GM19397 (cell line): ENCODE measurements around the gene BCAS3.

Experiments used
- ATAC-seq: cut with Tn5 transposase; IDR thresholded peaks from one replicate; pipeline ENCODE4 v1.9.1; 2021; ENCODE audit warnings: mild to moderate bottlenecking, moderate library complexity; ENCODE audit not compliant: unreplicated experiment

Gene BCAS3

DNA sequence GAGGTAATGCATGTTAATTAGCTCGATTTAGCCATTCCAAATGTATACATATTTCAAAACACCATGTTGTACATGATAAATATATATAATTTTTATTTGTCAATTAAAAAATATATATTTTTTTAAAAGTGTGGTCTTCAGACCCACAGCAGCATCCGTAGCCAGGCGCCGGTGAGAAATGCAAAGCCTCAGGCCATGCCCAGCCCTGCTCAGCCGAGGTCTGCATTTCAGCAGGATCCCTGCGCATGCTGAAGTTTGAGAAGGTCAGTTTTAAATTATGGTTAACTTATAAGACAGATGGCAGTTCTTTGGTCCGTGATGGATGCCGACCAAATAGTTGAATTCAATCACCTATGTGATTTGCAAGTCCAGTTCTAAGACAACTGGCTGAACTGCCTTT lies 694.0 kb downstream of the BCAS3 start:
- no peak for ATAC-seq

DNA sequence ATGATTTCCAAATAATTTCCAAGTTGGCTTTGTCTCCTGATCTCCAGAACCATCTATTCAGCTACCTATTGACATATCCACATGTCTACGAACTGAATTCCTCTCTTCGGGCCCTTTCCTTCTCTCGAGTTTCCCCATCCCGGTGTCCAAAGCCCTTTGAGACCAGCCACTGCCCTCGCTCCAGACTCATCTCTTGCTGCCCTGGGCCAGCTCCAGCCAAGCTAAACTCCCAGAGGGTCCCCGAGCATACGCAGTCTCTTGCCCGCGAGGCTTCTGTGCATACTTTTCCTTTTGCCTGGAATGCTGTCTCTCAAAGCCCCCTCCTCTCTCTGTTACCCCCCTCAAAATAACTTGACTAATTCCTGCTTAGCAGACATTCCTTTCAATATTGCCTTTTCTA lies 694.8 kb downstream of the BCAS3 start:
- ATAC-seq, result no peak

DNA sequence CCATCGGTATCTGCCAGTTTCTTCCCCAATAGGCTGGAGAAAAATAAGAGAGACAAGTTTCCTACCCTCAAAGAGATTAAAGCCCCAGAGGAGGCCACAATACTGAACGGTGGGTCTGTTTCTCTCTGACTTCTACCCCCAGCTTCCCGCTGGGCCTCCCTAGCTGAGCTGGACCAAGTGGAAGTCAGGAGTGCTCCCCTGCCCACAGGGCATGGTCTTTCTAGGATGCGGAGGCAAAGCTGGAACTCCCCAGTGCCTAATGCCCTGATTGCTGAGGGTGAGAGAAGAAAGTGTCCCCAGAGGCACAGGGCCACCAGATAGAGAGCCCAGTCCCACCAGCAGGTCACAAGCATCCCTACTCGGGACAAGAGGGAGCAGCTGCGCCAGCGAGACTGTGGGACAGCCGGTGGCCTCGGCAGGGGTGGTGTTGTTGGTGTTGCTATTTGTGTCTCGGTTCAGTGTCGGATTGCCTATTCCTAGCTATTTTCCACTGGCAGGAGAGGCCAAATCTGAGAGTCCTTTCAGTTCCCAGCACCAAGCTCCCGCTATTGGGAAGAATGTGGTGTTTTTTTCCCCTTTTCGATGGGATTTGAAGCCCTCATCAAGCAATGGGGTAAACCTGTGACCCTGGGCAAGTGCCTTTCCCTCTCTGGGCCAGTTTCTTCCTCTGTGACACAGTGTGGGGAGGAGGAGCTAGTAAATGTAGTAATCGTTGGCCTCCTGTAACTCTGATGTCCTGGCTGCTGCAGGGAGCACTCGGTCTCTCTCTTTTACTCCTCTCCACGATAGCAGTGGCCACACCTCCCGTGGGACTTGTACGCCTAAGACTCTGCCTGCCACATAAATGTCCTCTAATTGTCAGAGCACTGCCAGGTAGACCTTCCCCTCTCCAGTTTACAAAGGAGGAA lies 699.5 kb downstream of the BCAS3 start:
- no peak for ATAC-seq

DNA sequence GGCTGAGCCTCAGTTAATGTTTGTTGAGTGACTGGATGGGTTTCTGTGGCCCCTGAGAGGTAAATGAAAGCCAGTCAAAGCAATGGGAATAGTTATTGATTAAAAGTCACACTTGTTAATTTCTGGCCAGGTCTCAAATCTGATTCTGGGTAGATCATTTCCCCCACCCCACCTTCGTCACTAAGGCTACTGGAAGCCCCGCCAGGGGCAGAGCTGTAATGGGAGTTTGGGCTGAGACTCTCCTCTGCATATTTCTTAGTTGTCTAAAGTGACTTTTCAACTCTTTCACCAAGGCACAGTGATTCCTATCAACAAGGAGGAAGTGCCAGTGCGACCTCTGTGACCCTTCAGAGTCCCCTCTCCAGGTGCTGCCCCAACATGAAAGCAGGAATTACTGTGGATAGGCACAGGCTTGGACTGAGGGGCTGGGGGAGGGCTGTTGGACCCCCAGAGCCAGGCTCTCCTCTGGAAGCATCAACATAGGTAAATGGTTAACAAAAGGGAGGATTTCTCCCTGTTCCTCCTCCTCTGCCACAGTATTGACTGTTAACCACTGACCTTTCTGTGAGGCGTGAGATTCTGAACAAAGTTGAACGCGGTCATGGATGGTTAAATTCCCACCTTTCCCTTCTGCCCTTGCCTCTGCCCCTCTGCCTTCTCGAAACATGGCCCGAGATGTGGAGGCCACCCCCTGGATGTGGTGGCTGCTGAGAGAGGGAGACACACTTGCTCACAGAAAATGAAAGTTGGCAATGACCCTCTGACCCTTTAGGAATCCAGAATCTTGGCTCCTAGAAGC lies 701.2 kb downstream of the BCAS3 start:
- ATAC-seq, result no peak

DNA sequence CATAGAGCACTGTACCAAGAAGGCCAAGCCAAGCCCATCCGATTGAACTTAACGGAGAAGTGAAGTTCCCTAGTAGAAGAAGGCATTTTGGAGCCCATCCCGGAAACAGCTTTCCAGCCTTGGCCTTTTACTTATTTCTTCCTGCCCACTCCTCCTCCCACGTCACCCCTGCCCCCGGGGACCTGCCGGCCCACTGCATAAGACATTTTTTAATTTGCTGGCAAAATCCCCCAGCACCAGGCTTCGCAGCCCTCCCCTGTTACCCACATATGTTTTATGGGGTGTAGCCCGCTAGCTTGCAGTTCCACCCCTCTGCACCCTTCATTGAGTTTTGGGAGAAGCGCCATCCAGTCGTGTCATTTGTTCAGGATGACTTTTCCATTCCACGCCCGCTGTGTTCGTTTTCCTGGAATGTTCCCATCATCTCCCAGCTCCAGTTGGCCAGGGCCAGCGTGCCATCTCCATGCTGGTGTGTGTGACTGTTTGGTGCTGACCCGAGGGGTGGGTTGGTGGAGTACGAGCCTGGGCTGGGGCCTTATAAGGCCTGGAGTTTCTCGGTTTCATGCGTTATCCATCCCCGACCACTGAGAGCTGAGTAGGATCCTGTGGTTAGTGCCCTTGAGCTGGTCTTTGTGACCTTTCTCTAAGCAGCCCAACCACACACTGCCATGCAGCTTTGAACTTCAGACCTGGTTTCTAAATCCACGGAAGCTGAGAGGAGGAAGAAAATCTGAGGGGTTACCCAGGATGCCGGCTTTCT lies 702.0 kb downstream of the BCAS3 start:
- ATAC-seq, result no peak

DNA sequence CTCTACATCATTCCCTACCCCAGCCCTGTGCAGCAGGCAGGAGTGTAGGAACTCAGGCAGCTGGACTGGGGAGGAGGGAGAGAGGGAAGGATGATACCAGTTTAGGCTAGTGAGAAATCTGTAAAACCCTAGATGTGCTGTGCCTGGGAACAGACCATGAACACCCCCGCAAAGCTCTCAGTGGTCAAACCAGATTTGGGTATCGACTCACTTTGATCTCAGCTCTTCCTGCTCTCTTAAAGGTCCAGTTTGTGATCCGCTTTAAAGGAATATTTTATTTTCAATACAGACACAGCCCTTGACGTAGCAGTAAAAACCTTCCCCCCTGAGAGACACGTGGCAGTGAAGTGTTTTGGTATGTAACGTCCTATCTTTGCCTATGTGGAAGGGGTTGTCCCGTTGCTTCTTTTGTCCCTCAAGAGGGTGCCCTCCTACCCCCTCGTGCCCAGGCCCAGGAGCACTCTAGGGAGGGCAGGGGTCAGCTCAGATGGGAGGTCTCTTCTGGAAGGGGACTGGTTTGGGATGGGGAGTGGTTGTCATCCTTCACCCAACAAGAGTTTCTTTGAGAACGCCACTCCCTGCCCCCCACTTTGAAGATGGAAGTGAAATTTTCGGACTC lies 702.7 kb downstream of the BCAS3 start:
- no peak for ATAC-seq

DNA sequence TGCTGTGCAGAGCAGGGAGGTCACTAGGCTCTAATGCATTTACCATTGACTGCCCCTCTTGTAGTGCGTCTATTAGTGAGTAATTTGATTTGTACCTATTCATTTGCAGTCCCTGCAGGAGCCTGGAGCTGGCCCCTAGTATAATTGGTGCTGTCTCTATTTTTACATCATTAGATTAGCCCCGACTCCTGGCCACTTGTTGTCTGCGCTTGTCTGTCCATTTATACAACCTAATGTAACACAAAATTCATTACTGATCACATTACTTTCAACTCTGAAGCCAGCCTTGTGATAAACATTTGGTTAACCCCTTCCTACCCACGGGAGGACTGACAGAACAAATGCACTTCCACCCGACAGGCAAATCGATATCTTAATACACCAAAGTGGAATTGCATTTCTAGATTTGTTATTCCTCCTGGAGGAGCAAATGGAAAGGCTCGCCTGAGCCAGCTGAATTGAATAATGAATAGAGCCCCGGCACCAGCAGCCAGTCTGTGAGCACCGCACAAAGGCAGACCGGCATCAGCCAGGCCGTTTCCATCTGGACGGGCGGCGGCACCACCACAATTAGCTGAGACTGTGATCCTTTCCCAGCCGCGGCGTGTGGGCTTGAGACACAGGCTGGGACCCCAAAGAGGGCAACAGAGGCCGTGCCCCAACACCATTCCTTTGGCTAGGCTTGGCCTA lies 703.3 kb downstream of the BCAS3 start:
- no peak for ATAC-seq

DNA sequence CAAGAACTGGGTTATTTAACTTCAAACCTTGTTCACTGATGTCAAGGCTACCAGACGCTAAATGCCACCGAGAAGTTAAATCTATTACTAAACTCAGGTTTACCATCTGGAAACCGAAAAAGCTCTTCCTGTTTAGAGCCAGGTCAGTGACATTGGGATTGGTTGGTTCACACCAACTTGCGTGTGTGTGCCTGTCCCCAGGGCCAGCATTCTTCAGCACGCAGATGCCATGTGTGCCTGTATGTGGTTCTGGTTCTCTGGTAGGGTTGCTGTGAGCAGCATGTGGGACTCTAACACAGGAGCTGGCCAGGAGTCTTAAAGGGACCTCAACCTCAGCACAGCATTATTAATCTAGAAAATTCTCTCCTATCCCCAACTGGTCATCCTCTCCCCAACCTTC lies 703.9 kb downstream of the BCAS3 start:
- ATAC-seq, result no peak

DNA sequence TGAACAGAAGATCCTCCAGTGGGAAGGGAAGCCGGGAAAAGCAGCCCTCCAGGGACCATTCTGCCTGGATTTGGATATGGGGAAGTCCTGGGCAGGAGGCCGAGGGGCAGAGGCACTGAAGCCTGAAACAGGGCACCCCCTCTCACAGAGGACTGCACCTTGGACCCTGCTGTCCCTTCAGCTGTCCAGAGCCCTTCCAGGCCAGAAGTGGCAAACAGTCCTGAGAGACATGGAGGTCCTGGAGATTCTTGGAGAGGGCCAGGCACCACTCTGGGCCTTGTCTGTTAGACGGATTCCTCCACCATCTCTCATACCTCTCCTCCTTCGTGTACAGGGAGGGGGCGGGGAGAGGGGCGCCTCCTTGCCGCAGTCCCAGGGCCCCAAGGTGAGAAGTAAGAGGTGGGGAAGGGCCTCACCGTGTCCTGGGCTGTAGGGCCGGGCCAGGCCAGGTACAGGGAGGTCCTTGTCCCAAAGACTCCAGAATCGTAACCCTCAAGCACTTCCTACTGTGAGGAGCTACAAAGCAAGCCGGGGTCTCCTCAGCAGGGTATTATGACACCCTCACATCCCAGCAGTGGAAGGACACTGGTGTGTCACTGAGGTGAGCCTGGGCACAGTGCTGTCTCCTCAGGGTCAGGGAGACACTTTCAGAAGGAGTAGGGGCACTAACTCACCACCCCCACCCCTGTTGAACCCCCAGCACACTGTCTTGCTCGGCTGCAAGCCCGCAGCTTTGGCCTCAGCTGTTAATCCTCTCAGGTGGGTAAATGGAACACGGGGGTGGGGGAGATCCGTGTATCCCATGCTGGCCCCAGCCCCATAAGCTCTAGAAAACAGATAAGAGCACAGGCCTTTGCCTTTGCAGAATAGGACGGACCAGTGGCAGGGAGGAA lies 705.4 kb downstream of the BCAS3 start:
- ATAC-seq, result no peak

DNA sequence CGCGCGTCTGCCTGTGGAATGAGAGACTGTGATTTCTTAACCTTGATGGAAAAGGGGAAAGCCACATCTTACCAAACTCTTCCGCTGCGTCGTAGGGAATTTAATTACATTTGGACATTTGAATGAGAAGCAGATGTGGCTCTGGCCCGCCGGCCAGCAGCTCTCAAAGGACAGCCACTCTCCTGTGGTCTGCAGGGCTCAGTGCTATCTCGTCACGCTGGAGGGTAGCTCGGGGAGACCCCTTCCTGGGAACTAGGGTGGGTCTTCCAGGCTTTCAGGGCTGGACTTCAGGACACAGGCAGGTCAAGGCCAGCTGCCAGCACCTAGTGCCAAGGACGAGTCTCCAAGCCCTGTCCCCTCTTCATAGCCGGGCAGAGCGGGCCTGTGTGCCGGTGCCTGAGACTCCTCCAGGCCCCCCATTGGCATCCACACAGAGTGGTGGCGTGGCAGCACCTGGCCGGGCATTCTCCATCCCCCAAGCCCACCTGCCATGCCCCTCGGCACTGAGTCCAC lies 706.1 kb downstream of the BCAS3 start:
- no peak for ATAC-seq

DNA sequence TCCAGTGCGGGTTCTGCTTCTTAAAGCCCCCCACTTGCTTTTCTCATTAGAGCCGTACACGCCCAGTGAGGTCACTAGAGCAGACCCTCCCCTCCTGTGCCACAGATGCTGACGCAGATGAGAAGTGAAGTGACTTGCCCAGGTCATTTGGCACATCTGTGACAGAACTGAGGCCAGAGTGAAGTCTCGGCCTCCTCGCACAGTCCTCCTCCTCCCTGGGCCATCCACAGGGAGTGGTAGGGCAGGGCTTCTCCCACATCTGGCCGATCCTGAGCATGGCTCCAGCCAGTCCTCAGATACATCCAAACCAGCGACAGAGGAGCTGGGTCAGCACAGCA lies 706.7 kb downstream of the BCAS3 start:
- no peak for ATAC-seq

DNA sequence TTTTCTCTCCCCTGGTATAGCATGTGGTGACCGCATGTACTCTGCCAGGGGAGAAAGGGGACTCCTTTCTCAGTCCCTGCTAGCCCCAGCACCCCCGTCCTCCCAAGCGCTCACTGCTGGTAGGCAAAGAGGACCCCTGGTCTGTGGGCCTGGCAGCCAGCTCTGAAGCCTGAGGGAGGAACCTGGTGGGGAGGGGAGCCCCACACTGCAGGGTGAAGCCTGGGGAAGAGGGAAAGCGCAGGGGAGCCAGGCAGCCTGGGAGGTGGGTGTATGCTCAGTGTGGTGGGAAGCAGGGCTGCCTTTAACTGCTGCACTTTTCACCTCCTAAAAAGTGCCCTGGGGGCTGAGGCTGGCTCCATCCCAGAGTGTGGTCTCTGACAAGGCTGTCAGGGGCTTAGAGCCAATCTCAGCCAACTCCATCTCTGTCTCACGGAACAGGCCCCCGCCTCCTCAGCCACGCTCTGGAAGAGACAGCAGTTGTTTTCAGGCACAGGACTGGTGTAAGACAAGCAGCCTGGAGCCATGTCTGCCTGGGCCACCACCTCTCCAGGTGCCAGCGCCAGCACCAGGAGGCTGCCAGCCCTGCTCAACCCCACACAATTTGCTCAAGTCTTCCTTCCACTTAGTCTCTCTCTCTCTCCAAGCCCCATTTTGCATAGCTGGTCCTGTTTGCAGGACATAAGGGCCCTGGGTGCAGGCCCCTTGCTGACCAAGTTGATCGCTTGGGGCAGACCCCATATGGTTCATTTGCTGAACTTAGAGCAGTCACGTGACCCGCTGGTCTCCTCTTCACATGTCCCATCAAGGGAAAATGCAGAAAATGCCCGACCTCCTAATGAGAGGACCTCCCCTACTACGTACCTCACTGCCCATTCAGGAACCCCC lies 707.3 kb downstream of the BCAS3 start:
- ATAC-seq, result no peak

DNA sequence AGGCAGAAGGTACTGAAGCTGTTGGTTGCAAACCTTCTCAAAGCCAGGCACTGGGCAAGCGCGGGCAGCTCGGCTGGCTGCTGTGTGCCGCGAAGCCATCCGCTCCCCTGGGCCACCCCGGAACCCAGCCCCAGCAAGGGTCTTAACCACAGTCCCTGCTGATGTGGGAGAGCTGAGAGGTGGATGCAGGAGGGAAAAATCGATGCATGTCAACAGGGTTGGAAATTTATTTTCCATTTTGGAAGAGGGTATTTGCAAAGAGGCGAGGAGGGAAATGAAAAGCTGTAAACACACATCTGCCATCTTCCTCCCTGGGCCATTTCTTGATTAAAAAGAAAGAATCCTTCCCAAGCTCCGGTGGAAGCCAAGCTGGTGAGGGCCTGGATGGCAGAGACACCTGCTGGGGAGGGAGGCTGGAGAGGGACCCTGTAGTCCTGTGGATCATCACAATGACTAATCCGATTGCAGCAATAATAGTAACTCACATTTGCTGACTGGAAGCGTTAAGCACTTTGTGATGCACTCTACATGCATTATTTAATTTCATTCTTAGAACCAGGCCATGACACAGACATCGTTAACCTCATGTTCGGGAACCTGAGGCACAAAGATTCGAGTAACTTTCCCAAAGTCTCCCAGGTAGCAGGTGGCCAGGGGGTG lies 708.1 kb downstream of the BCAS3 start:
- ATAC-seq, result no peak

DNA sequence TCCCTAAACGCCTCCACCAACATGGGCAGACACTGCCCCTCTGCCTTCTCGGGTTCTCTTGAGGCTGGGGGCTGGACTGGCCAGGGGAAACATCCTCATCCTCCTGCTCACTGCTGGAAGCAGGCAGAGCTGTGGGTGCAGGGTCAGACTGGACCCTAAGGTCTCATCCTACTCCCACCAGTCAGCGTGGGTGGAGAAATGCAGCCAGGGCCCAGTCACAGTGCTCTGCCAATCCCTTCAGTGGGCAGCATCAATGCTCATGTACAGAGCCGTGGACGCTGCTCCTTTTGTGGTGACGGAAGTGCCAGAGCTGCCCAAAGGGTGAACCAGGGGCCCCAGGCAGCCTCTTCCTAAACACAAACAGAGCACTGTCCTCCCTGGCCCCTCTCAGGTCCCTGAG lies 708.6 kb downstream of the BCAS3 start:
- ATAC-seq, result no peak

DNA sequence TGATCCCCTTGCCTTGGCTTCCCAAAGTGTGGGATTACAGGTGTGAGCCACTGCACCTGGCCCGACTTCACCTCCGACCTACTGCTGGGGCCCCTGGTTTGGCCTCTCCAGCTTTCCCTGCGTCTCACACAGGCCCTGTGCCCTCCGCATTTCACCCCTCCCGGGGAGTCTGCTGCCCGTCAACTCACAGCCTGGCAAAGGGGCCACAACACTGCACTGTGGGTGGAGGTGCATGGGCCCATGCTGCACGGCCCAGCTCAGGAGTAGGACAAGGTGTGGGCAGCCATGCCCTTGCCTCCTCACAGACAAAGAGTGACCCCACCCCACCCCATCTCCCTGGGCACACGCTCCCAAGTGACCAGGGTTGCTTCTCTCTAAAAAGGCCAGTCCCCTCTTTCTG lies 709.4 kb downstream of the BCAS3 start:
- no peak for ATAC-seq

DNA sequence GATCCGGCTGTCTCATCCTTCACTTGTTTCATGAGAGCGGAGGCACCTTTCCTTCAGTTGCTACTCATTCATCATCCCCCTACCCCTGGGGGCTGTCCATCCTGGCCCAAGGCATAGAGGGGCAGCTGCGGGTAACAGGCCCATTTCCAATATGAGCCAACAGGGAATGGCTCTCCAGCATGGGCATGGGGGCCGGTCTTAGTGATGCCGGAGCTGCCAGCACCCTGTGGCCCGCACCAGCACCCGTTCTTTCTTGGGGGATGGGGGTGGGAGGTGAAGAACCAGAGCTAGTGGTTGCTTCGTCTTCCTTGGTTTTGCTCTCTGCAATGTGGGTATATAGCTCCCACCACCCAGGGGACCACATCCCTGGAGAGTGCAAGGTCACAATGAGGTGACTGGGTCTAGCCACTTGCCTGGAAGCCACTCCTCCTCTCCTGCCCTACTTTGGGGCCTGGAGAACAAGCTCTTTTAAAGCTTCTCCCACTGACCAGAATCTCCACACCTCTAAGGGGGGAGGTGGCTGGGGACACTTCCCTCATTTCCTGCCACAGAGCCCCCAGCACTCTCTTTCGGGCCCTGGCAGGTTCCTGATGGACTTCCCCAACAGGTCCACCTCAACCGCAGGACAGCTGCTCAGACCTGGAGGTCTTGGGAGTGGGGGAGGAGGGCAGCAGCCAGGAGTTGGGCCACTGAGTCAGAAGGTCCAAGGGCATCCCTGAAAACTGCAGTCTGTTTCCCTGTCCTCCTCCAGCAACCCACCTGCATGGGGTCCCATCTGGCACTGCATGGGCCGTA lies 710.1 kb downstream of the BCAS3 start:
- no peak for ATAC-seq
